DOHH2 (cell line): Measurements from ENCODE around the gene PSTK.

Experiments
- H3F3A ChIP-seq: fragments of 200-600 bp; sonication (generic), shearing (Covaris generic); 2 replicates; pipeline ENCODE4 v1.6.0; 2016; ENCODE audit warnings: antibody characterized with exemption, mild to moderate bottlenecking; ENCODE audit not compliant: control insufficient read depth, insufficient read depth
- H3K27ac ChIP-seq: fragments of 200-600 bp; sonication (generic); 2 replicates; pipeline ENCODE4 v1.5.1; 2014; ENCODE audit warnings: low read depth, mild to moderate bottlenecking, low read length, moderate library complexity
- H3K27me3 ChIP-seq: fragments of 200-600 bp; sonication (generic); 2 replicates; pipeline ENCODE4 v1.6.1; 2014; ENCODE audit warnings: mild to moderate bottlenecking, low read length, mixed read lengths; ENCODE audit not compliant: control insufficient read depth
- H3K36me3 ChIP-seq: fragments of 200-600 bp; sonication (generic); 2 replicates; pipeline ENCODE4 v1.6.1; 2014; ENCODE audit warnings: mild to moderate bottlenecking, low read length, moderate library complexity, mixed read lengths; ENCODE audit not compliant: control insufficient read depth
- H3K4me1 ChIP-seq: fragments of 200-600 bp; sonication (generic); 2 replicates; pipeline ENCODE4 v1.6.1; 2014; ENCODE audit warnings: mild to moderate bottlenecking, low read length, mixed read lengths; ENCODE audit not compliant: control insufficient read depth
- H3K4me2 ChIP-seq: fragments of 200-600 bp; sonication (generic); 2 replicates; pipeline ENCODE4 v1.6.0; 2014; ENCODE audit warnings: mild to moderate bottlenecking, low read length, moderate library complexity
- H3K4me3 ChIP-seq: fragments of 200-600 bp; sonication (generic); 2 replicates; pipeline ENCODE4 v1.5.1; 2014; ENCODE audit warnings: mild to moderate bottlenecking, low read length, mixed read lengths
- H3K79me2 ChIP-seq: fragments of 200-600 bp; sonication (generic); 2 replicates; pipeline ENCODE4 v1.6.1; 2014; ENCODE audit warnings: mild to moderate bottlenecking, low read length, mixed read lengths; ENCODE audit not compliant: control insufficient read depth
- H3K9me2 ChIP-seq: fragments of 200-600 bp; sonication (generic); replicated peaks from 2 replicates; pipeline ENCODE4 v1.6.1; 2014; ENCODE audit warnings: mild to moderate bottlenecking, low read length, mixed read lengths; ENCODE audit not compliant: control insufficient read depth
- H3K9me3 ChIP-seq: fragments of 200-600 bp; sonication (generic); 2 replicates; pipeline ENCODE4 v1.6.1; 2014; ENCODE audit warnings: antibody characterized with exemption, low read length, mixed read lengths; ENCODE audit not compliant: control insufficient read depth, insufficient read depth
- H4K20me1 ChIP-seq: fragments of 200-600 bp; sonication (generic); 2 replicates; pipeline ENCODE4 v1.6.0; 2014; ENCODE audit warnings: low read depth, mild to moderate bottlenecking, antibody characterized with exemption, low read length, moderate library complexity; ENCODE audit not compliant: control insufficient read depth, insufficient read depth
- EZH2phosphoT487 ChIP-seq: fragments of 200-600 bp; sonication (generic); IDR thresholded peaks from 2 replicates; pipeline ENCODE4 v1.6.1; 2017; ENCODE audit warnings: borderline replicate concordance, mild to moderate bottlenecking, antibody characterized with exemption, low read length, moderate library complexity, mixed read lengths
- TF ChIP-seq, protein P1 (sequence below): fragments of 200-600 bp; sonication (generic); IDR thresholded peaks from one replicate; pipeline ENCODE4 v1.5.1; 2014; ENCODE audit warnings: antibody characterized with exemption, mild to moderate bottlenecking, low read depth, low read length; ENCODE audit not compliant: poor library complexity, severe bottlenecking

PSTK gene

DNA sequence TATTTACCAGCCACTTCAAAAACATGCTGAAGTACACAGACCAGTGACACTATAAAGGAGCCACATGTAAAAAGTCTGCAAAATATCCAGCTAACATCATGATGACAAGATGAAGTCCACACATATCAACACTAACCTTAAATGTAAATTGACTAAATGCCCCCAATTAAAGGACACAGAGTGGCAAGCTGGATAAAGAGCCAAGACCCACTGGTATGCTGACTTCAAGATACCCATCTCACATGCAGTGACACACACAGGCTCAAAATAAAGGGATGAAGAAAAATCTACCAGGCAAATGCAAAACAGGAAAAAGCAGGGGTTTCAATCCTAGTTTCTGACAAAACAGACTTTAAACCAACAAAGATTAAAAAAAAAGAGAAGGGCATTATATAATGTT lies 13.3 kb upstream of the PSTK start:
- Histone ChIP-seq H3F3A (no peaks in the 10 kb centered on the region), H3K27ac (no peak overlapping the region), H3K27me3 (no peaks in the 10 kb centered on the region), H3K36me3 (no peaks in the 10 kb centered on the region), H3K4me1 (no peaks in the 10 kb centered on the region), H3K4me3 (no peak overlapping the region), H3K9me3 (no peaks in the 10 kb centered on the region), H3K79me2 (no peaks in the 10 kb centered on the region), H3K4me2 (no peak overlapping the region), H3K9me2 (no peaks in the 10 kb centered on the region), H4K20me1 (no peaks in the 10 kb centered on the region)
- TF ChIP-seq, protein P1, sequence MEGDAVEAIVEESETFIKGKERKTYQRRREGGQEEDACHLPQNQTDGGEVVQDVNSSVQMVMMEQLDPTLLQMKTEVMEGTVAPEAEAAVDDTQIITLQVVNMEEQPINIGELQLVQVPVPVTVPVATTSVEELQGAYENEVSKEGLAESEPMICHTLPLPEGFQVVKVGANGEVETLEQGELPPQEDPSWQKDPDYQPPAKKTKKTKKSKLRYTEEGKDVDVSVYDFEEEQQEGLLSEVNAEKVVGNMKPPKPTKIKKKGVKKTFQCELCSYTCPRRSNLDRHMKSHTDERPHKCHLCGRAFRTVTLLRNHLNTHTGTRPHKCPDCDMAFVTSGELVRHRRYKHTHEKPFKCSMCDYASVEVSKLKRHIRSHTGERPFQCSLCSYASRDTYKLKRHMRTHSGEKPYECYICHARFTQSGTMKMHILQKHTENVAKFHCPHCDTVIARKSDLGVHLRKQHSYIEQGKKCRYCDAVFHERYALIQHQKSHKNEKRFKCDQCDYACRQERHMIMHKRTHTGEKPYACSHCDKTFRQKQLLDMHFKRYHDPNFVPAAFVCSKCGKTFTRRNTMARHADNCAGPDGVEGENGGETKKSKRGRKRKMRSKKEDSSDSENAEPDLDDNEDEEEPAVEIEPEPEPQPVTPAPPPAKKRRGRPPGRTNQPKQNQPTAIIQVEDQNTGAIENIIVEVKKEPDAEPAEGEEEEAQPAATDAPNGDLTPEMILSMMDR = no peak
- TF ChIP-seq EZH2phosphoT487 = no peak

DNA sequence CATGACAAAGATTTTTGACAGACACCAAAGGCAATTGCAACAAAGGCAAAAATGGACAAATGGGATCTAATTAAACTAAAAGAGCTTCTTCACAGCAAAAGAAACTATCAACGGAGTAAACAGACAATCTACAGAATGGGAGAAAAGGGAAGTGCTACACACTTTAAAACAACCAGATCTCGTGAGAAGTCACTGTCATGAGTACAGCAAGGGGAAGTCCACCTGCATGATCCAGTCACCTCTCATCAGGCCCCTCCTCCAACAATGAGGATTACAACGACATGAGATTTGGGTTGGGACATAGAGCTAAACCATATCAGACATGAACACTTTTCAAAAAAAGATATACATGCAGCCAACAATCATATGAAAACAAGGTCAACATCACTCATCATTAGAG lies 11.5 kb upstream of the PSTK start:
- H3K79me2 ChIP-seq = no peaks in the 10 kb centered on the region
- no peaks in the 10 kb centered on the region for H3F3A ChIP-seq
- no peaks in the 10 kb centered on the region for H3K9me3 ChIP-seq
- no peaks in the 10 kb centered on the region for H3K27me3 ChIP-seq
- no peak overlapping the region for H3K4me2 ChIP-seq
- TF ChIP-seq EZH2phosphoT487 = no peak
- TF ChIP-seq, protein P1 = no peak
- H3K27ac ChIP-seq = no peak overlapping the region
- H3K36me3 ChIP-seq = no peaks in the 10 kb centered on the region
- H3K9me2 ChIP-seq = no peaks in the 10 kb centered on the region
- no peaks in the 10 kb centered on the region for H3K4me1 ChIP-seq
- H3K4me3 ChIP-seq = no peak overlapping the region
- no peaks in the 10 kb centered on the region for H4K20me1 ChIP-seq

DNA sequence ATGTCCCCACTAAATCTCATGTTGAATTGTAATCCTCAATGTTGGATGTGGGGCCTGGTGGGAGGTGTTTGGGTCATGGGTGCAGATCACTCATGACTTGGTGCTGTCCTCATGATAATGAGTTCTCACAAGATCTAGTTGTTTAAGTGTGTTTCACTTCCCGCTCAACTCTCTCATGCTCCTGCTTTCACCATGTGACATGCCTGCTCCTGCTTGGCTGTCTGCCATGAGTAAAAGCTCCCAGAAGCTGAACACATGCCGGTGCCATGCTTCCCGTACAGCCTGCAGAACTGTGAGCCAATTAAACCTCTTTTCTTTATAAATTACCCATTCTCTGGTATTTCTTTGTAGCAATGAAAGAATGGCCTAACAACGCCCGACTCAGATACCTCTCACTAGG lies 6.2 kb upstream of the PSTK start:
- no peaks in the 10 kb centered on the region for H3K36me3 ChIP-seq
- no peaks in the 10 kb centered on the region for H3F3A ChIP-seq
- no peaks in the 10 kb centered on the region for H3K79me2 ChIP-seq
- no peaks in the 10 kb centered on the region for H3K27me3 ChIP-seq
- no peaks in the 10 kb centered on the region for H3K9me3 ChIP-seq
- H3K9me2 ChIP-seq = no peaks in the 10 kb centered on the region
- no peak overlapping the region for H3K27ac ChIP-seq
- H3K4me3 ChIP-seq = no peak overlapping the region
- H4K20me1 ChIP-seq = no peaks in the 10 kb centered on the region
- TF ChIP-seq, protein P1 = no peak
- TF ChIP-seq EZH2phosphoT487 = no peak
- peaks cover 9% of the 10 kb centered on the region for H3K4me1 ChIP-seq
- H3K4me2 ChIP-seq = no peak overlapping the region

DNA sequence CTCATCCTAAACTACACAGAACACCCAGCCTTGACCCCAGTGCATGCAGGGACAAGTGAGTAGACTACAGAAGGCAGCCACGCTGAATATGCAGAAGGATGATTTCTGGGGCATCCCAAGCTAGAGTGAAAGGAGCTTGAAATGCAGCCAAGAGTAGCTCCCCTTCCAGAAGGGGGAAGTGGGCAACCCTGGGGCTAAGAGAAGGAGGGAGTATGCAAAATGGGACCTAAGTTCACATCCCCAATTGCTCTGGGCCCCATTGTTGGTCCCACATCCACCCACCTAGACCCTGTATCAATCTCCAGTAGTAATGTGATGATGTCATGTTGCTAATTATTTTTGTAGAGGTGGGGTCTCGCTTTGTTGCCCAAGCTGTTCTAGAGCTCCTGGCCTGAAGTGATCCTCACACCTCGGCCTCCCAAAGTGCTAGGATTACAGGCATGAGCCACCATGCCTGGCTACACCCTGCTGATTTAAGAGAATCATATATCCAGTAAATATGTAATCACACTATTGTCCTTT lies 5.6 kb upstream of the PSTK start:
- no peaks in the 10 kb centered on the region for H3K27me3 ChIP-seq
- no peak for TF ChIP-seq EZH2phosphoT487
- TF ChIP-seq, protein P1 = no peak
- no peak overlapping the region for H3K27ac ChIP-seq
- no peaks in the 10 kb centered on the region for H3K9me3 ChIP-seq
- no peaks in the 10 kb centered on the region for H3K79me2 ChIP-seq
- no peaks in the 10 kb centered on the region for H4K20me1 ChIP-seq
- H3K36me3 ChIP-seq = no peaks in the 10 kb centered on the region
- H3K4me2 ChIP-seq = no peak overlapping the region
- peaks cover 9% of the 10 kb centered on the region for H3K4me1 ChIP-seq
- no peaks in the 10 kb centered on the region for H3K9me2 ChIP-seq
- no peaks in the 10 kb centered on the region for H3F3A ChIP-seq
- H3K4me3 ChIP-seq = no peak overlapping the region
